NB4 (cell line): ENCODE results near the gene GAS7.

Experiments
- MYC ChIP-seq: IDR thresholded peaks from 2 replicates; pipeline ENCODE4 v1.6.1; 2011; ENCODE audit warnings: low read depth, low read length
- POLR2A ChIP-seq: IDR thresholded peaks from 2 replicates; pipeline ENCODE4 v1.6.1; 2011; ENCODE audit warnings: mild to moderate bottlenecking; ENCODE audit not compliant: insufficient read length; ENCODE audit errors: extremely low read depth
- TF ChIP-seq, protein P1 (sequence below): IDR thresholded peaks from one replicate; pipeline ENCODE4 v1.5.1; 2012; ENCODE audit warnings: low read depth, low read length
- TF ChIP-seq, protein P2 (sequence below): IDR thresholded peaks from 2 replicates; pipeline ENCODE4 v1.6.1; 2011; ENCODE audit warnings: low read depth, low read length

DNA sequence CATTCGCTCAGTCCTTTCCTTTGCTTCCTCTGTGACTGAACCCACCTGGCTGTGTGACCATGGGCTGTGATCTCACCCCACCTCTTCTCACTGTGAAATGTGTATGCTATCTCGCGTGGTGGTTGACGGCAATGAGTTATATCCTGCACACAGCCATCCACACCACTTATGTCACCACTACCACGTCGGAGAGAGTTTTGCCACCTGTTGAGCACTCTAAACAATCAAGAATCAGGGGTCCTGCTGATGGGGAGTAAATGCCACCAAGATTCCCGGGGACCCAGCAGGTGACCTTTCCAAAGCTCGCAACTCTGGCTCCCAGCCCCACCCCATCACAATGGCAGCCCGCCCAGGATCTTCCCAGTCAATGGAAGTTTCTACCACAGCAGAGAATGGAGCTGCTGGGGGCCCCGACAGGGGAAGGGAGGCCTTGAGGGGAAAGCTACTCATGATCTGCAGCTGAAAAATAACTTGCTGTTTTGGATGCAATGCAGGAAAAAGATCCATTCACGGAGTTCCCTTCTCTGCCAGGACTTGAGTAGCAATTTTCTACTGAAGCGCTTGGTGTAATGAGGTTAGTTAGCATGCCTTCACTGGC is 267.2 kb downstream of the GAS7 start:
- TF ChIP-seq POLR2A (no peak), MYC (no peak)
- TF ChIP-seq, protein P1, sequence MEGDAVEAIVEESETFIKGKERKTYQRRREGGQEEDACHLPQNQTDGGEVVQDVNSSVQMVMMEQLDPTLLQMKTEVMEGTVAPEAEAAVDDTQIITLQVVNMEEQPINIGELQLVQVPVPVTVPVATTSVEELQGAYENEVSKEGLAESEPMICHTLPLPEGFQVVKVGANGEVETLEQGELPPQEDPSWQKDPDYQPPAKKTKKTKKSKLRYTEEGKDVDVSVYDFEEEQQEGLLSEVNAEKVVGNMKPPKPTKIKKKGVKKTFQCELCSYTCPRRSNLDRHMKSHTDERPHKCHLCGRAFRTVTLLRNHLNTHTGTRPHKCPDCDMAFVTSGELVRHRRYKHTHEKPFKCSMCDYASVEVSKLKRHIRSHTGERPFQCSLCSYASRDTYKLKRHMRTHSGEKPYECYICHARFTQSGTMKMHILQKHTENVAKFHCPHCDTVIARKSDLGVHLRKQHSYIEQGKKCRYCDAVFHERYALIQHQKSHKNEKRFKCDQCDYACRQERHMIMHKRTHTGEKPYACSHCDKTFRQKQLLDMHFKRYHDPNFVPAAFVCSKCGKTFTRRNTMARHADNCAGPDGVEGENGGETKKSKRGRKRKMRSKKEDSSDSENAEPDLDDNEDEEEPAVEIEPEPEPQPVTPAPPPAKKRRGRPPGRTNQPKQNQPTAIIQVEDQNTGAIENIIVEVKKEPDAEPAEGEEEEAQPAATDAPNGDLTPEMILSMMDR = no peak
- TF ChIP-seq, protein P2, sequence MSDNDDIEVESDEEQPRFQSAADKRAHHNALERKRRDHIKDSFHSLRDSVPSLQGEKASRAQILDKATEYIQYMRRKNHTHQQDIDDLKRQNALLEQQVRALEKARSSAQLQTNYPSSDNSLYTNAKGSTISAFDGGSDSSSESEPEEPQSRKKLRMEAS = no peak
